Uterus (tissue), 2 donors: ENCODE data around the gene SLC6A8.

ENCODE experiments used
- POLR2A ChIP-seq, 2 donors: fragments of 450-650 bp; IDR thresholded peaks; one replicate each; pipeline ENCODE4 v1.6.1; 2016; ENCODE audit warnings: antibody characterized with exemption in 2 of 2, mild to moderate bottlenecking in 1 of 2, moderate library complexity in 1 of 2
- TF ChIP-seq, protein P1 (sequence below), 4 experiments: fragments of 200-600 bp in 2 of 4; fragments of 450-650 bp in 2 of 4; sonication (generic) in 2 of 4; IDR thresholded peaks; one replicate each; pipeline ENCODE4 v1.5.1; 2016 to 2019; ENCODE audit warnings: antibody characterized with exemption in 4 of 4, mild to moderate bottlenecking in 2 of 4, moderate library complexity in 1 of 4

DNA sequence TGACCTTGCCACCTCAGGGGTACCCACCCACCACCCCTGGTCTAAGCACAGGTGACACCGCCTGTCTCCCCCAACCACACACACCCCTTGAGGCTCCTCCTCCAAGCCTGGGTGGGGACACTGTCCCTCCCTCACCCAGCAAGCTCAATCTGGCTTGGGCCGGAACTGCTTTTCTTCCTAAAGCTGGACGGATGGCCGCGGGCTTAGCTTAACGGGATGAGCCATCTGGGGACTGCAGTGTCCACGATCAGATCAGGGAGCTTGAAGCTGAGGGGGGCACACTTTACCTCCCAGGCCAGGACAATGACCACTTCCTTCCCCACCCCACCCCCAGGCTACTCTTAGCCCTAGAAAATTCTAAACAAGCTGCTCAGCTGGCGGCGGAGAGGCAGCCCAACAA is 1.0 kb upstream of the SLC6A8 start:
- TF ChIP-seq, protein P1, sequence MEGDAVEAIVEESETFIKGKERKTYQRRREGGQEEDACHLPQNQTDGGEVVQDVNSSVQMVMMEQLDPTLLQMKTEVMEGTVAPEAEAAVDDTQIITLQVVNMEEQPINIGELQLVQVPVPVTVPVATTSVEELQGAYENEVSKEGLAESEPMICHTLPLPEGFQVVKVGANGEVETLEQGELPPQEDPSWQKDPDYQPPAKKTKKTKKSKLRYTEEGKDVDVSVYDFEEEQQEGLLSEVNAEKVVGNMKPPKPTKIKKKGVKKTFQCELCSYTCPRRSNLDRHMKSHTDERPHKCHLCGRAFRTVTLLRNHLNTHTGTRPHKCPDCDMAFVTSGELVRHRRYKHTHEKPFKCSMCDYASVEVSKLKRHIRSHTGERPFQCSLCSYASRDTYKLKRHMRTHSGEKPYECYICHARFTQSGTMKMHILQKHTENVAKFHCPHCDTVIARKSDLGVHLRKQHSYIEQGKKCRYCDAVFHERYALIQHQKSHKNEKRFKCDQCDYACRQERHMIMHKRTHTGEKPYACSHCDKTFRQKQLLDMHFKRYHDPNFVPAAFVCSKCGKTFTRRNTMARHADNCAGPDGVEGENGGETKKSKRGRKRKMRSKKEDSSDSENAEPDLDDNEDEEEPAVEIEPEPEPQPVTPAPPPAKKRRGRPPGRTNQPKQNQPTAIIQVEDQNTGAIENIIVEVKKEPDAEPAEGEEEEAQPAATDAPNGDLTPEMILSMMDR (IDR thresholded peaks at IDR 0.05): no peak
- TF ChIP-seq POLR2A (IDR thresholded peaks at IDR 0.05): no peak
